Inflammatory macrophage treated with lipopolysaccharide for 1 hour (primary cell): ENCODE data around the gene PPARA.
A peak's percentile ranks its signal among the peaks of the same experiment; 100 is the strongest.

Experiments used
- DNase-seq, 2 donors: peaks; one replicate each; pipeline ENCODE4 v3.0.0-alpha.2; 2020 to 2022

PPARA gene

GRCh38 chr22:46280999-46281623, 130.8 kb downstream of the PPARA start:
- DNase-seq: no peak

DNA sequence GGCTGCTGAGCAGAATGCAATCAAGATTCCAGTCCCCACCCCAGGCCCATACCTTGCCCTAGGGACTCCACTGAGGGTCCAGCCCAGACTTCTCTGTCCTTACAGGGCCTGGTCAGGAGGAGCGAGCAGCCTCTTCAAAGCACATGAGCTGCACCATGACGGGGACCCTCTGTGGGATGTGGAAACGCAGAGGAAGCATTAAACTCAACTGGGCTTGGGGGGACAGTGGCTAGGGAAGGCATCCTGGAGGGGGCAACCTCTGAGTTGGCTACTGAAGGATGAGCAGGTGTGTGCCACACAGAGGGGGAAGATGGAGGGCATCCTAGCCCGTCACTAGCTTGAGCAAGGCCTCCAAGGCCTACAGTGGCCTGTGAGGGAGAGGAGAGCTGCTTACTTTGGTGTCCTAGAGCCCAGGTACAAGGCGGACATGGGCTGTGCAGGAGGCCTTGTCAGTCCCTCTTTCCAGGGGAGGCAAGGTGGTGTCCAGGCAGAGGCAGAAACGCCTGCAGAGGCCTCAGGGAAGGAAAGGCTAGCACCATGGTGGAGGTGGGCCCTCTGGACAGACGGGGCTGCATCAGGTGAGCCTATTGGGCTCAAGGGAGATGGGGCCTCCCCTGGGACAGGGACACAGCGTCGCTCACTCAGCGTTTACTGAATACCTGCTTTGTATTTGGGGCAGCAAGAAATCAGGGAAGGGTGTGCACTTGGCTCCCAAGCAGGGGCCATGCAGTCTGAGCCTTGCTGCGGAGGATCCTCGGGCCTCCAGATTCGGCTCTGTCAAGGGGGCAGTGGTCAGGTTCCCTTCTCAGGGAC, 131.7 kb downstream of the PPARA start:
- DNase-seq: no peak

GRCh38 chr22:46286006-46286405, 135.7 kb downstream of the PPARA start:
- no peak for DNase-seq

DNA sequence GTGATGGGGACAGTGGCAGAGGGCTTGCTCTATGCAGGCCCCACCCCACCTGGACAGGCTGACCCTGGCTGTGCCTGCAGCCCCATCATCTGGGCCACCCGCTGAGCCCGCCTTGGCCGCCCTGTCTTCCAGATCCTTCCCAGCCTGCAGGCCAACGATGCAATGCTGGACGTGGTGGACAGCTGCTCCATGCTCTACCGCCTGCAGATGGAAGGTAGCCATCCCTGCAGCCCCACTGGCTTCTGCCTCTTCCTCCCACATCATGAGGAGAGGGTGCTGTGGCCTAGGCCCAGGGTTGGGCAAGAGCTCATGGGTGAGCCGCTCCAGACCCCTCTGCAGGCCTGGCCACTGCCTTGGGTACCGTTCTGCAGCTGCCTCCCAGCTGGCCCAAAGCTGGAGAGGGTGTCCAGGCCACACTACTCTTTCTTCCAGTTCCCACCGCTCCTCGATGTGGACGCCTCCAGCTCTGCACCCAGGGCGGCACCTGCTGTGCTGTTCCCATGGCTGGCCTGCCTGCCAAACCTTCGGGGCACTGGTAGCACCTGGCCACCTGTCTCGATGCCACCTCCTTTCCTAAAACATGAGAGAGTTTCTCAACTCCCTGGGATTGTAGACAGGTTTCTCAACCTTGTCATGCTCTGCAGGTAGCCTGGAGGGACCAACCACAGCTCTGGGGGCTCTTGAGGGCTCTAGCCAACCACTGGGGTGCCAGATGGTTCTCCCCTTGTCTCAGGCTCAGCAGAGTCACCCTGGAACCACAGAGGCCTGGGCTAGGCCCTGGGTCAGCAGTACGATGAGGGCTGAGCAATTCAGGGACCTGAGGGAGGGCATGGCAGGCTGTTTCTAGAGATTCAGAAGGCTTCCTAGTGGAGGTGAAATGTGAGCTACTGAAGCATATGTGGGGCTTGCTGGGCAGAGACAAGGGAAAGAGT, 136.9 kb downstream of the PPARA start:
- DNase-seq: no peak

GRCh38 chr22:46287873-46288751, 137.8 kb downstream of the PPARA start:
- DNase-seq: no peak

- DNase-seq: no peak
These were observed 138.5 kb downstream of the PPARA start for GRCh38 chr22:46288846-46289243.

GRCh38 chr22:46289244-46289891, 139.0 kb downstream of the PPARA start:
- no peak for DNase-seq

DNA sequence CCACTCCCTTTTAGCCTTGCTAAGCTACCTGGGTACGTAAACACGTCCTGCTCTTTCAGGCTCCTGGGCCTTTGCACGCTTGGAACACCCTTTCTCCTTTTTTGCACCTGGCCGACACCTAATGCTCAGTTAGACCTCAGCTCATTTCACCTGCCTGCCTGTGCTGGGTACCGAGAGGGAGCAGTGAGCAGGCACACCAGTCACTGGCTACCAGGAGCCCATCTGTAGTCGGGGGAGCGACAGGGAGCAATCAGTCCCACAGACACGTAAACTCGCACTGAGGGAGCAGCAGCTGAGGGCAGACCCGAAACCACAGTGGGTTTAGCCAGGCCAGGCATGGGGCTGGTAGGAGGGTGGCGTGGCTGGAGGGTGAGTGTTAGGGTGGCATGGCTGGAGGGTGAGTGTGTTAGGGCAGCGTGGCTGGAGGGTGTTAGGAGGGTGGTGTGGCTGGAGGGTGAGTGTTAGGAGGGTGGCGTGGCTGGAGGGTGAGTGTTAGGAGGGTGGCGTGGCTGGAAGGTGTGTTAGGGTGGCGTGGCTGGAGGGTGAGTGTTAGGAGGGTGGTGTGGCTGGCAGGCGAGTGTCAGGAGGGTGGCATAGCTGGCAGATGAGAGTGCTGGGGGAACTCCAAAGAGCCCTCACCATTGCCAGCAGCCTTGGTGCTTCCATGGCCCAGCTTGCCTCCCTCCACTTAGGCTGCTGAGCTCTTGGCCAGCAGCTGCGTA, 140.0 kb downstream of the PPARA start:
- DNase-seq: no peak

- no peak for DNase-seq
These were observed 140.8 kb downstream of the PPARA start for GRCh38 chr22:46290843-46291785.

GRCh38 chr22:46292173-46292572, 141.8 kb downstream of the PPARA start:
- DNase-seq: no peak

DNA sequence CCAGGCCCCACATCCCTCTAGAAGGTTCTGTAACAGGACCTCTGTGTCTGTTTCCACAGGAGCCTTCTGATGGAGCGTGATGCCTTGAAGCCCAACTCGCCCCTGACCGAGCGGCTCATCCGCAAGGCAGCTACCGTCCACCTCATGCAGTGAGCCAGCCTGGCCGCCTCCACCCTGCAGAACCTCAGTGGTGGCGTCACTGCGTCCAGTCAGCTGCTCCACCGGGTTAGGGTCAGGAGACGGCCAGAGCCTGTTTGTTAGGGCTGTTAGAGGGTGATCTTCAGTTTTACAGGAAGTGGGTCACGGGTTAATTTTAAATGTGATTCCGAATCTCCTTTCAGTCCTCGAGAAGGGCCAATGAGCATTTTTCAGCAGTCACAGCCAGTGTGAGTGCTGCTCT, 142.4 kb downstream of the PPARA start:
- DNase-seq: peak in 1 of 2 donors; percentile 23
